SU-DHL-6 (cell line): Measurements from ENCODE around the gene SLC25A43.

ENCODE experiments used
- H2AFZ ChIP-seq: fragments of 200-600 bp; sonication (generic); 2 replicates; pipeline ENCODE4 v1.6.1; 2014; ENCODE audit warnings: low read depth, mild to moderate bottlenecking, moderate library complexity, mixed read lengths, antibody characterized with exemption, low read length; ENCODE audit not compliant: severe bottlenecking
- H3F3A ChIP-seq: fragments of 200-600 bp; shearing (Covaris generic); 2 replicates; pipeline ENCODE4 v1.6.0; 2016; ENCODE audit warnings: antibody characterized with exemption, mild to moderate bottlenecking; ENCODE audit not compliant: insufficient read depth
- H3K27ac ChIP-seq: fragments of 200-600 bp; sonication (generic); 2 replicates; pipeline ENCODE4 v1.5.1; 2016; ENCODE audit warnings: low read depth, mild to moderate bottlenecking, low read length, moderate library complexity, mixed read lengths
- H3K27me3 ChIP-seq: fragments of 200-600 bp; sonication (generic), shearing (Covaris generic); 2 replicates; pipeline ENCODE4 v1.6.0; 2014; ENCODE audit warnings: mild to moderate bottlenecking, low read length
- H3K36me3 ChIP-seq: fragments of 200-600 bp; sonication (generic); 2 replicates; pipeline ENCODE4 v1.6.1; 2014; ENCODE audit warnings: mild to moderate bottlenecking, low read length, mixed read lengths
- H3K4me2 ChIP-seq: fragments of 300-600, 200-600 bp; shearing (Covaris generic), sonication (generic); 2 replicates; pipeline ENCODE4 v1.6.0; 2014; ENCODE audit warnings: low read length, low read depth, mild to moderate bottlenecking; ENCODE audit not compliant: poor library complexity, severe bottlenecking
- H3K4me3 ChIP-seq: fragments of 200-600 bp; sonication (generic); 2 replicates; pipeline ENCODE4 v1.5.1; 2014; ENCODE audit warnings: antibody characterized with exemption, low read length, mild to moderate bottlenecking, mixed read lengths; ENCODE audit not compliant: insufficient read depth, poor library complexity, severe bottlenecking
- H3K79me2 ChIP-seq: fragments of 200-600 bp; sonication (generic); 2 replicates; pipeline ENCODE4 v1.6.1; 2014; ENCODE audit warnings: mild to moderate bottlenecking, low read length, moderate library complexity; ENCODE audit not compliant: insufficient read depth
- H3K9ac ChIP-seq: fragments of 200-600 bp; sonication (generic); 2 replicates; pipeline ENCODE4 v1.7.0; 2014; ENCODE audit warnings: mild to moderate bottlenecking, low read length
- H3K9me2 ChIP-seq: fragments of 200-600 bp; sonication (generic); replicated peaks from 2 replicates; pipeline ENCODE4 v1.6.1; 2014; ENCODE audit warnings: low read length; ENCODE audit not compliant: insufficient read depth
- H3K9me3 ChIP-seq: fragments of 200-600 bp; sonication (generic); 2 replicates; pipeline ENCODE4 v1.6.1; 2014; ENCODE audit warnings: low read length, mixed read lengths; ENCODE audit not compliant: insufficient read depth
- H4K20me1 ChIP-seq: fragments of 200-600 bp; sonication (generic); 2 replicates; pipeline ENCODE4 v1.6.1; 2014; ENCODE audit warnings: low read depth, mild to moderate bottlenecking, antibody characterized with exemption, low read length, moderate library complexity, mixed read lengths
- EZH2phosphoT487 ChIP-seq: fragments of 200-600 bp; sonication (generic), shearing (Covaris generic); conservative IDR thresholded peaks from 2 replicates; pipeline ENCODE4 v1.6.1; 2018; ENCODE audit warnings: mild to moderate bottlenecking, antibody characterized with exemption, low read length, moderate library complexity, mixed read lengths
- TF ChIP-seq, protein P1 (sequence below): fragments of 200-600 bp; sonication (generic); IDR thresholded peaks from one replicate; pipeline ENCODE4 v1.5.1; 2017; ENCODE audit warnings: antibody characterized with exemption, mild to moderate bottlenecking, low read length, moderate library complexity; ENCODE audit not compliant: insufficient read depth, poor library complexity, severe bottlenecking

SLC25A43 gene

DNA sequence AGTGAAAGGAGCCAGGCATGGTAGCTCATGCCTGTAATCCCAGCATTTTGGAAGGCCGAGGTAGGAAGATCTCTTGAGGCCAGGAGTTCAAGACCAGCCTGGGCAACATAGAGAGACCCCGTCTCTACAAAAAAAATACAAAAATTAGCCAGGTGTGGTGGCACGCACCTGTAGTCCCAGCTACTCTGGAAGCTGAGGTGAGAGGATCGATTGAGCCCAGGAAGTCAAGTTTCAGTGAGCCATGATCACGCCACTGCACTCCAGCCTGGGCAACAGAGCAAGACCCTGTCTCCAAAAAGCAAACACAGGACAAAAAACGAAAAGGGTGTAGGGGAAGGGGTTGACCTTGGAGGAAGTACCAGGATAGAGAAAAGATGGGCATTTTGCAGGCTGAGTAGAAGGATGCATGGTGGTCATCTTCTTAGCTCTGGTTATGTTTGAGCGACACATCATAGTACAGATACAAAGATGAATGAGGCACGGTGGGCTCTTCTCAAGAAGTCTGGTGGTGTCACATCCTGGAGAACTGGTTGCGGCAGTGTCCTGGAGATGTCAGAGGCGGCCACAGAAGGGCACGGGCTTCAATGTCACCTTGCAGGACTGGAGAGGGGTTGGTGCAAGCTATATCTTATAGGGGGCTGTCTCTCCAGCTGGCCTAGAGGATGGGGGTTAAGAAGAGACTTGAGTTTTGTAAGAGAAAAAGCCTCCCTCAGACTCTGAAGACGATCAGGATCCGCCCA is 101.1 kb downstream of the SLC25A43 start:
- Histone ChIP-seq H3K36me3 (no peaks in the 10 kb centered on the region), H2AFZ (no peak overlapping the region), H3K4me2 (no peak overlapping the region)

DNA sequence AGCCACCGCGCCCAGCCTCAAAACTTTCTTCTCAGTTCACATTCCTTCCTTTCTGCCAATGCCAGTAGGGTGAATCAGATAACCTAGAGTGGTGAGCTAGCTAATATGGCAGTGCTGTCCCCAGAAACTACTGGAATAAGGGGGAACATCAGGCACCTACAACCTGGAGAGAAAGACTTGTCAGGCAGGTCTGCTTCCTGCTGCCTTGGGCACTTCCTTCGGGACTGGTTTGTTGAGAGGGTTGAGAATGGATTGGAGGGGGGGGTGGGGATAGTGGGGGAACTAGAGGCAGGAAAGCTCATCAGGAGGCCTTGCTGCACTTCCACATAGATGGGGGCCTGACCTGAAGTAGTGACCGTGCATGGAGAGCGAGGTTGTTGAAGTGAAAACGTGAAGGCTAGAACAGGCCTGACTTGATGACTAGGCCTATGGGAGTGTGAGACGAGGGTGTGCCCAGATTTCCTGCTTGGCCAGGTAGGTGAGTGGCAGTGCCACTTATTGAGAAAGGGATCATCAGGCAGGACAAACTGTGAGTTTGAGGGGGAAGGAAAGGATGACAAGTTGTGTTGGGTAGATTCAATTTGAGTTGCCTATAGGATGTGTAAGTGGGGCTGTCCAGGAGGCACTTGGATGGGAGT is 102.5 kb downstream of the SLC25A43 start:
- Histone ChIP-seq H4K20me1 (no peaks in the 10 kb centered on the region), H3K79me2 (no peaks in the 10 kb centered on the region), H2AFZ (no peak overlapping the region), H3K9ac (no peak overlapping the region), H3K9me3 (no peaks in the 10 kb centered on the region), H3K36me3 (no peaks in the 10 kb centered on the region), H3K27me3 (no peaks in the 10 kb centered on the region), H3F3A (no peaks in the 10 kb centered on the region), H3K4me3 (no peak overlapping the region), H3K27ac (no peak overlapping the region), H3K4me2 (no peak overlapping the region), H3K9me2 (no peaks in the 10 kb centered on the region)
- no peak for TF ChIP-seq EZH2phosphoT487
- TF ChIP-seq, protein P1, sequence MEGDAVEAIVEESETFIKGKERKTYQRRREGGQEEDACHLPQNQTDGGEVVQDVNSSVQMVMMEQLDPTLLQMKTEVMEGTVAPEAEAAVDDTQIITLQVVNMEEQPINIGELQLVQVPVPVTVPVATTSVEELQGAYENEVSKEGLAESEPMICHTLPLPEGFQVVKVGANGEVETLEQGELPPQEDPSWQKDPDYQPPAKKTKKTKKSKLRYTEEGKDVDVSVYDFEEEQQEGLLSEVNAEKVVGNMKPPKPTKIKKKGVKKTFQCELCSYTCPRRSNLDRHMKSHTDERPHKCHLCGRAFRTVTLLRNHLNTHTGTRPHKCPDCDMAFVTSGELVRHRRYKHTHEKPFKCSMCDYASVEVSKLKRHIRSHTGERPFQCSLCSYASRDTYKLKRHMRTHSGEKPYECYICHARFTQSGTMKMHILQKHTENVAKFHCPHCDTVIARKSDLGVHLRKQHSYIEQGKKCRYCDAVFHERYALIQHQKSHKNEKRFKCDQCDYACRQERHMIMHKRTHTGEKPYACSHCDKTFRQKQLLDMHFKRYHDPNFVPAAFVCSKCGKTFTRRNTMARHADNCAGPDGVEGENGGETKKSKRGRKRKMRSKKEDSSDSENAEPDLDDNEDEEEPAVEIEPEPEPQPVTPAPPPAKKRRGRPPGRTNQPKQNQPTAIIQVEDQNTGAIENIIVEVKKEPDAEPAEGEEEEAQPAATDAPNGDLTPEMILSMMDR = no peak

More for the DNA sequence above, 101.1 kb downstream of the SLC25A43 start:
- Histone ChIP-seq H3K27ac (no peak overlapping the region), H3F3A (no peaks in the 10 kb centered on the region), H3K4me3 (no peak overlapping the region), H3K27me3 (no peaks in the 10 kb centered on the region), H3K9me3 (no peaks in the 10 kb centered on the region), H3K9ac (no peak overlapping the region), H3K9me2 (no peaks in the 10 kb centered on the region), H3K79me2 (no peaks in the 10 kb centered on the region), H4K20me1 (no peaks in the 10 kb centered on the region)
- TF ChIP-seq, protein P1 = no peak
- no peak for TF ChIP-seq EZH2phosphoT487

DNA sequence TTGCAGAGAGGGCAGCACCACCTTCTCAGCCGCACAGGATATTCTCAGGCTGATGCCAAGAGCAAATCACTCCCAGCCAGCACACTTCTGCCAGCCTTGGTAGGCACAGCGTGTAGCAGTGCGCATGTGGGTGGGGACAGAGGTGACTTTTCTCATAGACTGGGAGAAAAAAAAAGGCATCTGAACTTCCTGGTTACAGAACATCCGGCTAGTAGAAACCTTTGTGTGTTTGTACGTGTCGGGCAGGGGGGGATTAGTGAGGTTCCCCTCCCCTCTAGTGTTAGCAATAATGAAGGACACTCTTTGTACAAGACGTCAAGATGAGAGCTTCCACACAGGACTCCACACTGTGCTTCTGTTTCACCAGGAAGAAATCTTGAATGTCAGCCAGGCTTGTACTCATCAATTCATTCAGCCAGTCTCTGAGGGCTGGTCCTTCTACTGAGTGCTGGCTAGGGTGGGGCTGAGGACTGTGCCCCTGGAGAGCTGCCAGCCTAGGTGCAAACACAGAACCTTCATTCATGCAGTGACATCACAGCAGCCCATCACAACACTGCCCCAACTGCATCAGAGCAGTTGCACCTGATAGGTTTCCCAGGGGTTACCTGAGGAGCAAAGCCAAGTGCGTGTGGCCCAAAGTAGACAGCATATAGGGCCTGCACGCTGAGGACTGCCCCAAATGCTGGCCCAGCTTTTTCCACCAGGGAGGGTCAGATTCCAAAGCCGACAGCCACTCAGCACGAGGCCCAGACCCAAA is 103.8 kb downstream of the SLC25A43 start:
- Histone ChIP-seq H3K27ac (no peak overlapping the region), H3K27me3 (no peaks in the 10 kb centered on the region), H3K79me2 (no peaks in the 10 kb centered on the region), H3K9me2 (no peaks in the 10 kb centered on the region), H3K9me3 (no peaks in the 10 kb centered on the region), H3K36me3 (no peaks in the 10 kb centered on the region), H3K4me3 (no peak overlapping the region), H3F3A (no peaks in the 10 kb centered on the region), H3K9ac (no peak overlapping the region), H4K20me1 (no peaks in the 10 kb centered on the region), H2AFZ (no peak overlapping the region), H3K4me2 (no peak overlapping the region)
- no peak for TF ChIP-seq EZH2phosphoT487
- TF ChIP-seq, protein P1 = no peak
